ENCODE data around the gene CD14.
"Not testable (repeated sequence)": the region's sequence is repeated elsewhere in the genome, so short reads cannot be mapped to it uniquely, and the experiment has no call there.

- not testable (repeated sequence) for TF ChIP-seq CTCF (IDR thresholded peaks at IDR 0.05; ENCODE audit: low read length); EZH2 (IDR thresholded peaks at IDR 0.05; ENCODE audit: borderline replicate concordance, low read length)
These were observed 27.4 kb upstream of the CD14 start for GRCh38 chr5:140660371-140660770.

All from OCI-LY1 (cell line).